GM21717 (cell line): Measurements from ENCODE around the gene SNRNP25.
"Not testable (repeated sequence)": the region's sequence is repeated elsewhere in the genome, so short reads cannot be mapped to it uniquely, and the experiment has no call there.

Experiments used
- ATAC-seq: cut with Tn5 transposase; IDR thresholded peaks from one replicate; pipeline ENCODE4 v1.9.1; 2021; ENCODE audit warnings: mild to moderate bottlenecking, moderate library complexity; ENCODE audit not compliant: unreplicated experiment

Gene SNRNP25

GRCh38 chr16:41439-42068 is 12.1 kb upstream of the SNRNP25 start:
- ATAC-seq = no peak

GRCh38 chr16:42069-42457 is 11.6 kb upstream of the SNRNP25 start:
- ATAC-seq = no peak

GRCh38 chr16:42691-43090 is 10.9 kb upstream of the SNRNP25 start:
- no peak for ATAC-seq

GRCh38 chr16:43294-43693 is 10.3 kb upstream of the SNRNP25 start:
- no peak for ATAC-seq

- ATAC-seq = no peak
Observed at GRCh38 chr16:44655-45054, 9.0 kb upstream of the SNRNP25 start.

GRCh38 chr16:45454-45853 is 8.2 kb upstream of the SNRNP25 start:
- ATAC-seq = no peak

- not testable (repeated sequence) for ATAC-seq
Observed at GRCh38 chr16:46510-46909, 7.1 kb upstream of the SNRNP25 start.

- no peak for ATAC-seq
Observed at GRCh38 chr16:47234-47633, 6.4 kb upstream of the SNRNP25 start.

- ATAC-seq = no peak
Observed at GRCh38 chr16:50769-51591, 2.6 kb upstream of the SNRNP25 start.

GRCh38 chr16:54237-54581 is 581 bp downstream of the SNRNP25 start:
- ATAC-seq = no peak

- ATAC-seq = no peak
Observed at GRCh38 chr16:55571-56136, 2.0 kb downstream of the SNRNP25 start.

- no peak for ATAC-seq
Observed at GRCh38 chr16:56231-56927, 2.8 kb downstream of the SNRNP25 start.

- no peak for ATAC-seq
Observed at GRCh38 chr16:57711-58110, 4.1 kb downstream of the SNRNP25 start.

GRCh38 chr16:58491-59439 is 5.1 kb downstream of the SNRNP25 start:
- no peak for ATAC-seq

GRCh38 chr16:59440-60059 is 5.9 kb downstream of the SNRNP25 start:
- ATAC-seq = no peak

- ATAC-seq = no peak
Observed at GRCh38 chr16:60166-60565, 6.5 kb downstream of the SNRNP25 start.

GRCh38 chr16:60929-61878 is 7.6 kb downstream of the SNRNP25 start:
- no peak for ATAC-seq

- no peak for ATAC-seq
Observed at GRCh38 chr16:61879-62281, 8.3 kb downstream of the SNRNP25 start.
